Activated CD4-positive, alpha-beta T cell treated with anti-CD3 and anti-CD28 coated beads, Interleukin-2, Interleukin-6, amounts not matched to agents 100 ng/mL and 50 ng/mL, durations not matched to agents 16 hours and 8 hours (primary cell): Measurements from ENCODE around the gene ARMCX1.
"Not testable (repeated sequence)": the region's sequence is repeated elsewhere in the genome, so short reads cannot be mapped to it uniquely, and the experiment has no call there.

Source experiments
- DNase-seq: peaks from one replicate; pipeline ENCODE4 v3.0.0-alpha.2; 2020

ARMCX1 gene

DNA sequence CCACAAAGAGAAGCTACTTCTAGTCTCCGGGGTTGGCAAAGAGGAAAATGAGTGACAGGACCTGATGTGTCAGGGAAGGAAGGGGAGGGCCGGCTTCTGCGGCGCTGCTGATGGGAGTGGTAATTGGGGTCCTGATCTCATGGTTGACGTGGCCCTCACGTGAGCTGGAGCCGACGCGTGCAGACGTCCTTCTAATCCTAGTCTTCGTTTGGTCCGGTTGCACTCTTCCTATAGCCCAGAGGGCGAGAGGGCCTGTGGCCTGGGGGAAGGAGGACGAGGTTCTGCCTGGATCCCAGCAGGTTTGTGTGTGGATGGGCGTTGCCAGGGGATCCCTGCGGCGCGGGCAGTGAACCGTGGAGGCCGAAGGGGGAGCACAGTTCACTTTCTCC is at the start of gene ARMCX1:
ARMCX1 (plus strand) TSS at position 186 of the 389 bp plus-strand sequence. CDS start 2,384 bp downstream, outside the sequence.
- peak; percentile 27 for DNase-seq

DNA sequence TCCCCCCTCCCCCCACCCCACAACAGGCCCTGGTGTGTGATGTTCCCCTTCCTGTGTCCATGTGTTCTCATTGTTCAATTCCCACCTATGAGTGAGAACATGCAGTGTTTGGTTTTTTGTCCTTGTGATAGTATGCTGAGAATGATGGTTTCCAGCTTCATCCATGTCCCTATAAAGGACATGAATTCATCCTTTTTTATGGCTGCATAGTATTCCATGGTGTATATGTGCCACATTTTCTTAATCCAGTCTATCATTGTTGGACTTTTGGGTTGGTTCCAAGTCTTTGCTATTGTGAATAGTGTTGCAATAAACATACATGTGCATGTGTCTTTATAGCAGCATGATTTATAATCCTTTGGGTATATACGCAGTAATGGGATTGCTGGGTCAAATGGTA is 47.4 kb upstream of the ARMCX1 start:
- DNase-seq: not testable (repeated sequence)

DNA sequence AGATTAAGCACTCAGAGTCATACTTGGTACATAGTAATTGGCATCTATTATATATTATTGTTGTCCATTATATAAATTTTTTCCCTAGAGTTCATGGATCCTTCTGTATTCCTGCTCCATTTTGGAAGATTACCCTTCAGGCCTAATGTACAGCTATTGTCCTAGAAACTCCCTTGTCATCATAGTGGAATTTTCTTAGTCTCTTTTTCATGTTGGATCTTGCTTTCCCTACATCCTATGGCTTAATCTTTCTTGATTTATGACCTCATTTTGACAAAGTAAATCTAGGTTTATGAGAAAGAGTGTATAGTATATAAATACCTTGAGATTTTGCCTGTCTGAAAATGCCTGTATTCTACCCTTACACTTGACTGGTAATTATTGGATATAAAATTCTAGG is 43.0 kb upstream of the ARMCX1 start:
- no peak for DNase-seq

DNA sequence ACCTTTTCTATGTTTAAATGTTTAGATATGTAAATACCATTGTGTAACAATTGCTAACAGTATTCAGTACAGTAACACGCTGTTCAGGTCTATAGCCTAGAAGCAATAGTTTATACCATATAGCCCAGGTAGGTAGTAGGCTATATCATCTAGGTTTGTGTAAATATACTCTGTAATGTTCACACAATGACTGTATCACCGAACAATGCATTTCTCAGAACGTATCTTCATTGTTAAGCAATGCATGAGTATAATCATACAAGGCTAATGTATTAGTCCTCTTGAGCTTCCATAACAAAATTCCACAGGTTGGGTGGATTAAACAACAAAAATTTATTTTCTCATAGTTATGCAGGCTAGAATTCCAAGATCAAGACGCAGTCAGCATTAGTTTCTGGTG is 42.4 kb upstream of the ARMCX1 start:
- DNase-seq: no peak

DNA sequence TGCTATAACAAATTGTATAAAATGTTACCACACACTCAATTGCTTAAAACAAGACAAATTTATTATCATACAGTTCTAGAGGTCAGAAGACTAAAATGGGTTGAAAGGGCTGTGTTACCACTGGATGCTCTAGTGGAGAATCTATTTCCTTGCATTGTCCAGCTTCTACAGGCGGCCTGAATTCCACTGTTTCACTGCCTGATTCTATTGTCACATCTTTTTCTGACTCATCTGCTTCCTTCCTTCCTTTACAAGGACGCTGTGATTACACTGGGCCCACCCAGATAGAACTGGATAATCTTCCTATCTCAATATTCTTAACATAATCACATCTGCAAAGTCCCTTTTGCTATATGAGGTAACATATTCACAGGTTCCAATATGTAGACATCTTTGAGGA is 19.4 kb upstream of the ARMCX1 start:
- DNase-seq: no peak

DNA sequence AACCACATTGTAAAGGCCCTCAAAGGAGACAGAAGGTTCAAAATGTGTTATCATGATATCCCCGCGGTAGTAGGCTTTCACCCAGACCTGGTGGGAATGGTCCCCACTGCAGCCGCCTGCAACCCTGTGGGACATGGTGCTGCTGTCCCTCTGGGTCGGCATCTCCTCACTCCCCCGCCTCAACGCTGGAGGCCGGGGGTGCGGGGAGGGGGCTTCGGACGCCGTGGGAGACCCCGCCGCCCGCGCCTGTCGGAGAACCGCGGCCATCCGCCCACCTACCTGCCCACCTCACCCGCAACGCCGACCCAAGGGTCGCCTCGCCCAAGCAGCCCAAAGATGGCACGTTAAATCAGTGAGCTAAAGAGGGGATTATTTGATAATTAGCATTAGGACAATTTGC is 11.2 kb upstream of the ARMCX1 start:
- no peak for DNase-seq

DNA sequence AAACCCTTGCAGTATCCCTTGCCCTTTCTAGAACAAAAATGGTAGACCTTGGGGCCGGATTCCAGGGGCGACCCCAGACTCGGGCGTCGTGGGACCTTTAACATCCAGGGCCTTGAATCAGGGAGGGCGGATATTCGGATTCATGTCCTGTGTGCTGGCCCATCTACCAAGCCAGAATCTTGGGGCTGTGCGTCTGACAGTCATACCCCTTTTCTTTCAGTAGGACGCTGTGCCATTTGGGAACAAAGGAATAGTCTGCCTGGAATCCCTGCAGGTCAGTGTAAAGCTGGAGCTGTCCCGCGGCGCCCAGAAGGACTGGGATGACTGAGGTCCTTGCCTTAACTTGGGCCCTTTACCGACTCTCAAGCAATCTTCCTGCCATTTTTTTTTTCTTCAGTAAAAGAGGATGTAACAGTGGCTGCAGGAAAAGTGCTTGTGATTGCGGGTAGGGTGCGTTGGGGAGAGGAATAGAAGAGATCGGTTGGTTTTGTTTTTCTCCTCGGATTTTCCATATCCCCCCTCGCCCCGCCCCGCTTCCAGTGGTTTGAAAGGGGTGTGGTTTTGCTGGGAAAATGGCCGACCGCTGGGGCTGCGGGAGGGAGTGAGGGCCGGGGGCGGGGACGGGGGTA is 518 bp downstream of the ARMCX1 start:
- DNase-seq: no peak

DNA sequence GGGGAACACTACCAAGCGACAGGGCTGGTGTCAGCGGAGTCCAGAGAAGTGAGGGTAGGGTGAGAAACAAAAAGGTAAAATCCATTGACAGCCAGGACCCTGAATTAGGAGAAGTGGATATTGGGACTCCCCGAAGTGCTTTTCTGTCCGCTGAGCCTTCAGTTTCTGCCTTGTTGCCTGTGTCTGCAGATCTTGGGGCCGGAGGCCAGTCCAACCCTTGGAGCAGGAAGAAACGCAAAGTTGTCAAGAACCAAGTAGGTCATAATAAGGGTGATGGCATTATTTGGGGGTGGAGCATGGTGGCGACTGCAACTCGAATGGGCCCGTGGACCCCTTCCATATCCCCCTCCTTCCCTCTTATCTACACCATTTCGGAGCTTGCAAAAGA is 1.0 kb downstream of the ARMCX1 start:
- no peak for DNase-seq

DNA sequence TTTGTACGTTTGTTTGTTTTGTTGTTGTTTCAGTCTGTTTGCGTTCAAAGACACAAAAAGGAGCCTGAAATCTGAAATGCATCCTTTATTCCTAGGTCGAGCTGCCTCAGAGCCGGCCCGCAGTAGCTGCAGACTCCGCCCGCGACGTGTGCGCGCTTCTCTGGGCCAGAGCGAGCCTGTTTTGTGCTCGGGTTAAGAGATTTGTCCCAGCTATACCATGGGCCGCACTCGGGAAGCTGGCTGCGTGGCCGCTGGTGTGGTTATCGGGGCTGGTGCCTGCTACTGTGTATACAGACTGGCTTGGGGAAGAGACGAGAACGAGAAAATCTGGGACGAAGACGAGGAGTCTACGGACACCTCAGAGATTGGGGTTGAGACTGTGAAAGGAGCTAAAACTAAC is 2.4 kb downstream of the ARMCX1 start:
- DNase-seq: no peak

DNA sequence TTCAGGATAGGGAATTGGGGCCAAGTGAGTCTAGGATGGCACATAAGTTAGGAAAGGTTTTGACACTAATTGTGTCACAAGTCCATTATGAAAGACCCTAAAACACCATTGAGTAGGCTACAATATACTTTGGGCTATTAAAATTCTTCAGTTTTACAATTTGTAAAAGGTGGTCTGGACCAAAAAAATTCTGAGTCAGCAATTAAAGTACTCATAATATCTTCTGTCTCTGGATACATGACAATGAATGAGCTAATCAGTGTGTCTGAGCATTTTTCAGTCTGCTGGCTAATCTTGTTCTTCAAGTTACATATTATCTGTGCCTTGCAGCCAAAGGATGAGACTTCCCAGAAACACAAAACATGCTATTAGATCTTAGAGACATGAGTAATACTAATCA is 14.3 kb downstream of the ARMCX1 start:
- DNase-seq: no peak

DNA sequence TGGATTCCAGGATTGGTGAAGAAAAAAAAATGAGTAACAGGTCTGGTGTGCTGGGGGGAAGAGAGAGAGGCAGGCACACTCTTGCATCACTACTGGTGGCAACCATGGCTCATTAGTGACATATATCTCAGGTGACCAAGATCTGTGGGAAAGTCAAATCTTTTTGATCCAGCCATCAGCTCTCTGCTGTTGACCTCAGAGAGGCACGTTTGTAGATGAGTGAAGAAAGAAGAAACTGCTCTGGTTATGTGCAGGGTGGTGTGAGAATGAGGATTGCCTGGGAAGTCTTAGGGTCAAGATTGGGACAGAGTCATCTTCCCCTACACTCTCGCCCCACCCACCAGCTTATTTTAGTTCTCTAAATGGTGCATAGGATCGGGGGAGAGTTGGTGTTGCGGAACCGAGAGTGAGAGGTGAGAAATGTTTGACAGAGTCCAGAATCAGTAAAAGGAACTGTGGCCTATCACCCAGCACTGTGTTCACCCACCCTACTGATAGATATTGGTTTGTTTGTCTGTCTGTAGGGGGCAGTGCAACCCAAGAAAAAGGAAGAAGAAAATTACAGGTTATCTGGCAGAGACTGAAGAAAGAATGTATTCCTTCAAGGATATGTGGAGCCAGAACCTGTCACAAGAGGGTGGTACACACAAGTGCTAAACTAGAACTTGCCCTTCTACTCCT is 45.5 kb downstream of the ARMCX1 start:
- DNase-seq: peak; percentile 59

DNA sequence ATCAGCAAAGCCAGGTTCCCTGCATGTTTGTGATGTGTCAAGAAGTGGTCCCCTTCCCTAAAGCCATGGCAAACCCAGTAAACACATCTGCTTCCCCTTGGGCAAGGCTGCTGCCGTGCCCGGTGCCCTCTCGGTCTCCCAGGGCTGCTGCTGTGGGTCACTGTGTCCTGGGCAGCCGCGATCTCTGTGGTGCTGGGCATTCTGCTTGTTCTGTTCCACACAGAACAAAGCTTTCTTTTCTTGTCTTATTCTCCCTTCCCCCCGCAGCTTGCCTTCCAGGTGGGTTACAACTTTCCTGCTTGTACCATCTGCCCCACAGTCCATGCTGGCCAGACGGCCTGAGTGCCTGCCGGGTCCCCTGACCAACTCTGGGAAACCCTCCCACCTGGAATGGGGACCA is 49.2 kb downstream of the ARMCX1 start:
- DNase-seq: not testable (repeated sequence)

DNA sequence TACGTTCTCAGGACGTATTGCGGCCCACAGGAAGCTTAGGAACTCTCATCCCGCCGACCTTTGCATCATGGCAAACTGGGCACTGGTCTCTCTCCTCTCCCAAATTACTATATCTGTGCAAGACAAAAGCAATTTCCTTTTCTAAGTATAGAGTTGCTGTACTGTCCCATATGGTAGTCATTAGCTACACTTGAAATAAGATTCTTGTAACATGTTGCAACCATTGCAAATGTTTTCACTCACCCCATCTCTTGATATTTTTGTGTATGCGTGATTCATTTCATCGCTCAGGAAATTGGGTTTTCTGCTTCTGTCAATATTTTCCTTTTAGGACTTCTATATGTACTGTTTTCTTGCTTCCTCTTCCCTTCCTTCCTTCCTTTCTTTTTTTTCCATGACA is 51.7 kb downstream of the ARMCX1 start:
- DNase-seq: no peak
